ENCODE results near the gene HSPA14. TPM values are rescaled to one million over a fixed set of nuclear protein-coding genes. Genes with fewer than 3 reads are reported as not detected.

HSPA14 gene
- total and polyA plus RNA-seq, 10 of the 15 experiments (the other 5 are each of a cell fraction or from before 2014, with no cell fraction given) = 26.6 to 56.1 (median 34.3) TPM

GRCh38 chr10:14820010-14820774, 17.9 kb upstream of the HSPA14 start (continued):
- no peak for TF ChIP-seq ZNF687 (IDR thresholded peaks at IDR 0.05)
- no peak for TF ChIP-seq CBX3 (IDR thresholded peaks at IDR 0.05; ENCODE audit: borderline replicate concordance, low read depth)
- TF ChIP-seq IRF3 (IDR thresholded peaks at IDR 0.05) = no peak
- TF ChIP-seq ZBTB4 (CRISPR knock-in tag; IDR thresholded peaks at IDR 0.05) = no peak

Data from GM12878 (cell line).